Omental fat pad (tissue), 4 donors: ENCODE data around the gene ZNF138. TPM values are rescaled to one million over a fixed set of nuclear protein-coding genes. Genes with fewer than 3 reads are reported as not detected.

Experiments
- ATAC-seq: fragments of 150-250 bp; one replicate; pipeline ENCODE4 v1.9.1; 2016; ENCODE audit warnings: mild to moderate bottlenecking, moderate library complexity; ENCODE audit not compliant: low FRiP score
- DNase-seq: peaks from one replicate; pipeline ENCODE4 v3.0.0-alpha.2; 2019; ENCODE audit warnings: low spot score
- CTCF ChIP-seq, 3 donors: fragments of 450-650 bp; IDR thresholded peaks; one replicate each; pipeline ENCODE4 v1.5.1; 2016 to 2017; ENCODE audit warnings: antibody characterized with exemption in 3 of 3, mild to moderate bottlenecking in 3 of 3, moderate library complexity in 2 of 3
- total RNA-seq, 4 donors: library from RNA; depleted of rRNA; stranded (reverse); fragments of >200 nt; gene quantifications; one replicate each; pipeline ENCODE4 v1.1.0, GENCODE V29; 2016

ZNF138 gene
- total RNA-seq, 4 donors from 2014 or later = 4.1 to 13.9 (median 7.8) TPM

- DNase-seq (no peak), ATAC-seq (no peak)
- TF ChIP-seq CTCF (IDR thresholded peaks at IDR 0.05) = no peak
Observed at GRCh38 chr7:64875658-64876406, 81.6 kb downstream of the ZNF138 start.

GRCh38 chr7:64876792-64877713, 82.8 kb downstream of the ZNF138 start:
- DNase-seq = no peak

GRCh38 chr7:64877714-64878610, 83.7 kb downstream of the ZNF138 start:
- TF ChIP-seq CTCF (IDR thresholded peaks at IDR 0.05) = no peak
- DNase-seq = no peak
- ATAC-seq = no peak

More at GRCh38 chr7:64876792-64877713, 82.8 kb downstream of the ZNF138 start:
- no peak for TF ChIP-seq CTCF (IDR thresholded peaks at IDR 0.05)
- no peak for ATAC-seq

- DNase-seq (no peak), ATAC-seq (no peak)
- no peak for TF ChIP-seq CTCF (IDR thresholded peaks at IDR 0.05)
Observed at GRCh38 chr7:64878684-64879083, 84.5 kb downstream of the ZNF138 start.

GRCh38 chr7:64879086-64879730, 85.0 kb downstream of the ZNF138 start:
- no peak for DNase-seq
- no peak for TF ChIP-seq CTCF (IDR thresholded peaks at IDR 0.05)
- ATAC-seq = no peak

GRCh38 chr7:64879800-64880199, 85.6 kb downstream of the ZNF138 start:
- TF ChIP-seq CTCF (IDR thresholded peaks at IDR 0.05) = no peak
- ATAC-seq = no peak
- DNase-seq = no peak
